Liver (tissue), 9 donors: ENCODE results near the gene TRIO. TPM values are rescaled to one million over a fixed set of nuclear protein-coding genes. Genes with fewer than 3 reads are reported as not detected.

Experiments used
- DNase-seq: peaks from one replicate; pipeline ENCODE4 v3.0.0-alpha.2; 2017; ENCODE audit warnings: low spot score
- H3K27ac ChIP-seq, 2 donors: one replicate each; pipeline ENCODE4 v1.7.0; 2013; ENCODE audit warnings: inconsistent platforms in 2 of 2, low read length in 2 of 2, control low read depth in 1 of 2, low read depth in 1 of 2, mild to moderate bottlenecking in 1 of 2
- H3K27me3 ChIP-seq, 4 donors: one replicate each; pipeline versions ENCODE4 v1.6.1 to v1.7.0; 2013; ENCODE audit warnings: low read length in 3 of 4, inconsistent platforms in 1 of 4, mild to moderate bottlenecking in 1 of 4, moderate library complexity in 1 of 4; ENCODE audit not compliant: control insufficient read depth in 4 of 4, insufficient read depth in 4 of 4
- H3K36me3 ChIP-seq, 4 donors: one replicate each; pipeline versions ENCODE4 v1.6.1 to v1.7.0; 2013; ENCODE audit warnings: low read length in 3 of 4, mild to moderate bottlenecking in 3 of 4, low read depth in 1 of 4, moderate library complexity in 1 of 4; ENCODE audit not compliant: control insufficient read depth in 4 of 4, insufficient read depth in 3 of 4
- H3K4me1 ChIP-seq, 4 donors: one replicate each; pipeline versions ENCODE4 v1.6.1 to v1.7.0; 2013; ENCODE audit warnings: low read length in 3 of 4, mild to moderate bottlenecking in 3 of 4, moderate library complexity in 1 of 4; ENCODE audit not compliant: control insufficient read depth in 4 of 4, insufficient read depth in 4 of 4
- H3K4me3 ChIP-seq, 3 donors: one replicate each; pipeline versions ENCODE4 v1.6.1 to v1.7.0; 2013; ENCODE audit warnings: low read length in 3 of 3, control low read depth in 1 of 3, low read depth in 1 of 3, mild to moderate bottlenecking in 1 of 3
- H3K9ac ChIP-seq, 2 donors: one replicate each; pipeline ENCODE4 v1.7.0; 2013; ENCODE audit warnings: low read length in 2 of 2, mild to moderate bottlenecking in 2 of 2, moderate library complexity in 2 of 2, control low read depth in 1 of 2, low read depth in 1 of 2
- H3K9me3 ChIP-seq, 4 donors: one replicate each; pipeline versions ENCODE4 v1.6.1 to v1.7.0; 2013; ENCODE audit warnings: low read length in 3 of 4; ENCODE audit not compliant: control insufficient read depth in 4 of 4
- ATF3 ChIP-seq: IDR thresholded peaks from 2 replicates; pipeline ENCODE4 v1.6.1; 2016; ENCODE audit warnings: antibody characterized with exemption
- CTCF ChIP-seq: fragments of 150-350 bp; IDR thresholded peaks from 2 replicates; pipeline ENCODE4 v1.5.1; 2017; ENCODE audit warnings: improper control_type of control experiment, low read depth, low read length; ENCODE audit not compliant: missing input control
- FOXA1 ChIP-seq: IDR thresholded peaks from 2 replicates; pipeline ENCODE4 v1.6.1; 2016; ENCODE audit warnings: antibody characterized with exemption
- HNF4A ChIP-seq, 2 donors: conservative IDR thresholded peaks; 2 replicates each; pipeline ENCODE4 v1.6.1; 2016; ENCODE audit warnings: antibody characterized with exemption in 2 of 2, mild to moderate bottlenecking in 2 of 2
- JUND ChIP-seq, 2 donors: IDR thresholded peaks; 2 replicates each; pipeline ENCODE4 v1.6.1; 2016; ENCODE audit warnings: antibody characterized with exemption in 2 of 2
- MAX ChIP-seq: IDR thresholded peaks from 2 replicates; pipeline ENCODE4 v1.6.1; 2016; ENCODE audit warnings: antibody characterized with exemption
- NR2F2 ChIP-seq: IDR thresholded peaks from 2 replicates; pipeline ENCODE4 v1.6.1; 2016; ENCODE audit warnings: antibody characterized with exemption
- RAD21 ChIP-seq, 2 donors: IDR thresholded peaks; 2 replicates each; pipeline ENCODE4 v1.6.1; 2016; ENCODE audit warnings: antibody characterized with exemption in 2 of 2, mild to moderate bottlenecking in 2 of 2
- REST ChIP-seq: IDR thresholded peaks from 2 replicates; pipeline ENCODE4 v1.6.1; 2016; ENCODE audit warnings: antibody characterized with exemption, mild to moderate bottlenecking
- RXRA ChIP-seq, 2 donors: IDR thresholded peaks; 2 replicates each; pipeline ENCODE4 v1.6.1; 2017 to 2018; ENCODE audit warnings: antibody characterized with exemption in 2 of 2, mild to moderate bottlenecking in 1 of 2
- TAF1 ChIP-seq: conservative IDR thresholded peaks from 2 replicates; pipeline ENCODE4 v1.6.1; 2016; ENCODE audit warnings: antibody characterized with exemption, mild to moderate bottlenecking
- ZBTB33 ChIP-seq: IDR thresholded peaks from 2 replicates; pipeline ENCODE4 v1.6.1; 2016; ENCODE audit warnings: antibody characterized with exemption
- WGBS: extraction: QIAGEN DNeasy Blood & Tissue Kit; methylation state at CpG from one replicate; pipeline ENCODE4 v1.1.7; 2013; 5-methylcytosine and 5-hydroxymethylcytosine counted together
- polyA plus RNA-seq, 2 donors: library from polyadenylated mRNA; stranded (reverse) in 1 of 2; unstranded in 1 of 2; fragments of 200-250 nt in 1 of 2; fragments of >200 nt in 1 of 2; fragmentation: Nextera tagmentation in 1 of 2; extraction: Ambion mirVana in 1 of 2; gene quantifications; one replicate each; pipeline versions ENCODE4 v1.2.1 to v1.2.3, GENCODE V29; 2013 to 2015
- total RNA-seq, 2 donors: library from RNA; depleted of rRNA; stranded (reverse); fragments of >200 nt; gene quantifications; one replicate each; pipeline ENCODE4 v1.2.3, GENCODE V29; 2014
- donor health status: healthy.
- donor health status: healthy.
- donor health status: healthy.
- donor health status: healthy.
- donor health status: healthy.

Gene TRIO
- total and polyA plus RNA-seq, 4 donors = 8.5 to 86.2 (median 16.0) TPM

GRCh38 chr5:14450018-14450524 is 306.9 kb downstream of the TRIO start:
- H3K9ac ChIP-seq = no peak overlapping the region
- H3K4me3 ChIP-seq = no peak overlapping the region
- 83% methylated on average over 11 of the region's 11 CpGs for WGBS
- no peaks in the 10 kb centered on the region for H3K4me1 ChIP-seq
- DNase-seq = no peak
- TF ChIP-seq MAX = no peak
- no peak overlapping the region for H3K27ac ChIP-seq
- H3K9me3 ChIP-seq = no peaks in the 10 kb centered on the region
- H3K36me3 ChIP-seq = peaks cover 0 to 3% (median under 1%) of the 10 kb centered on the region in 4 donors
- H3K27me3 ChIP-seq = no peaks in the 10 kb centered on the region

GRCh38 chr5:14450742-14451141 is 307.6 kb downstream of the TRIO start:
- Histone ChIP-seq H3K9ac (no peak overlapping the region), H3K36me3 (peaks cover 0 to 3% (median under 1%) of the 10 kb centered on the region in 4 donors), H3K4me1 (no peaks in the 10 kb centered on the region)

More at GRCh38 chr5:14450742-14451141, 307.6 kb downstream of the TRIO start:
- DNase-seq = no peak
- no peaks in the 10 kb centered on the region for H3K27me3 ChIP-seq
- TF ChIP-seq ZBTB33 (no peak), ATF3 (no peak), MAX (no peak), TAF1 (no peak), REST (no peak), RAD21 (IDR thresholded peaks at IDR 0.05) (no peak), FOXA1 (no peak), HNF4A (conservative IDR thresholded peaks at IDR 0.05) (no peak), NR2F2 (no peak), RXRA (IDR thresholded peaks at IDR 0.05) (no peak), CTCF (no peak), JUND (IDR thresholded peaks at IDR 0.05) (no peak)
- no peaks in the 10 kb centered on the region for H3K9me3 ChIP-seq
- H3K4me3 ChIP-seq = no peak overlapping the region
- WGBS = 96% methylated on average over 2 of the region's 2 CpGs
- H3K27ac ChIP-seq = no peak overlapping the region
